Measurements from ENCODE around the gene ABHD8. TPM values are rescaled to one million over a fixed set of nuclear protein-coding genes. Genes with fewer than 3 reads are reported as not detected.

ABHD8 gene
- total RNA-seq, 1 experiment from 2014 or later: 13.2 TPM

DNA sequence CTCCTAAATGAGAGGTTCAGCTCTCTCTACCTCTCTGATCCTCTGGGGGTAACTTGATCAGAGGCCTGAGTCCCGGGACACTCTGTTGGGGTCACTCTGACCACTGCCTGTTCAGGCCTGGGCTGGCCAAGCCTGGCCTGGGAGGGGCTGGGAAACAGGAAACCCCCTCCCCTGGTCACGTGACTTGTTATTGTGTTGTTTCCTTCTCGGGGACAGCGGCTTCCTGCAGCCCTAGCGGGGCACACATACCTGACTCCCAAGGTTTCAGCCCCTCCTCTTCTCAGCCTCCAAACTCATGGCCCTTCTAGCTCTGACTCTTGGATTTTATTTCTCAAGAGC, 38.6 kb downstream of the ABHD8 start, which contains the start of gene USHBP1 (continued):
- TF ChIP-seq, protein P1, sequence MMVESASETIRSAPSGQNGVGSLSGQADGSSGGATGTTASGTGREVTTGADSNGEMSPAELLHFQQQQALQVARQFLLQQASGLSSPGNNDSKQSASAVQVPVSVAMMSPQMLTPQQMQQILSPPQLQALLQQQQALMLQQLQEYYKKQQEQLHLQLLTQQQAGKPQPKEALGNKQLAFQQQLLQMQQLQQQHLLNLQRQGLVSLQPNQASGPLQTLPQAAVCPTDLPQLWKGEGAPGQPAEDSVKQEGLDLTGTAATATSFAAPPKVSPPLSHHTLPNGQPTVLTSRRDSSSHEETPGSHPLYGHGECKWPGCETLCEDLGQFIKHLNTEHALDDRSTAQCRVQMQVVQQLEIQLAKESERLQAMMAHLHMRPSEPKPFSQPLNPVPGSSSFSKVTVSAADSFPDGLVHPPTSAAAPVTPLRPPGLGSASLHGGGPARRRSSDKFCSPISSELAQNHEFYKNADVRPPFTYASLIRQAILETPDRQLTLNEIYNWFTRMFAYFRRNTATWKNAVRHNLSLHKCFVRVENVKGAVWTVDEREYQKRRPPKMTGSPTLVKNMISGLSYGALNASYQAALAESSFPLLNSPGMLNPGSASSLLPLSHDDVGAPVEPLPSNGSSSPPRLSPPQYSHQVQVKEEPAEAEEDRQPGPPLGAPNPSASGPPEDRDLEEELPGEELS (CRISPR knock-in tag; IDR thresholded peaks at IDR 0.05): peak; percentile 15; the same call in 1 of the 2 replicates
- TF ChIP-seq FOXK1 (CRISPR knock-in tag; IDR thresholded peaks at IDR 0.05): peak; percentile 87; the same call in 1 of the 2 replicates
- no peak for TF ChIP-seq JAZF1 (CRISPR knock-in tag; IDR thresholded peaks at IDR 0.05)
- peak; percentile 79 for TF ChIP-seq ZNF121 (CRISPR knock-in tag; IDR thresholded peaks at IDR 0.05)

DNA sequence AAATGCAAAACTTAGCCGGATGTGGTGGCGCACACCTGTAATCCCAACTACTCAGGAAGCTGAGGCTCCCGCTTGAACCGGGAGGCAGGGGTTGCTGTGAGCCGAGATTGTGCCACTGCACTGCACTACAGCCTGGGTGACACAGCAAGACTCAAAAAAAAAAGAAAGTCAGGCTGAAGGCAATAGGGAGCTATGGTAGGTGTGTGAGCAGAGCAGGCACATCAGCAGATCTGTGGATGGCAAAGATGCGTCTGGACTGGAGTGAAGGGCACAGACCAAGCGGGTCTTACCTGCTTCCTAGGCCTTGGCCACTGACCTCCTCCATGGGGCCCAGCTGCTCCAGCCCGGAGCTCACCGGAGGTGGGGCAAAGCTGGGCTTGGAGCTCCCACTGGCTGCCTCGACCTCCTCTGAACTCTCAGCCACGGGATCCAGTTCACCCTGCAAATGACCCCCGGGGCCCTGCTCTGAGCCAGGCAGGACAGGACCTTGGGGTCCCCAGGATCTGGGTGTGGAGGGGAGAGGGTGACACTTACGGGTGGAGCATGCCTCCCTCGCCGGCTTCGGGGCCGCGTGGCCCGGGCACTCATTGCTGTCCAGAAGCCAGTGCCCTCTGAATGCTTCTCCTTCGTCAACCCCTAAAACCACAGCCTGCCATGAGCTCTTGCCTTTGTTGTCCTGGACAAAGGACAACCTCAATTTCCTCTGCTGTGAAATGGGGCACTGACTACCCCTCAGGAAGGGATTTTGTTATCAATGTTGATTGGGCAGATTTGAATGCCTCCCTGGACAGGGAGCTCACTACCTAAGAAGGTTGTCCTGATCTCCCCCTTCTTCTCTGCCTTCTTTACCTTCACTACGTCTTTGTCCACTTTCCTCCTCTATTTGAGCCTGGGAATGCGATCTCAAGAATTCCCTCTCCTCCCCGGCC, 39.2 kb downstream of the ABHD8 start:
- POLR2A ChIA-PET: interaction anchor here (1.8 to 3.9 kb wide), 3 partner anchors 16 to 49 kb away, joined by 5 to 11 read pairs (median 5); partner anchors contain the start of genes OCEL1 and USE1
- Mint-ChIP-seq H3K36me3 (peaks cover 16% of the 10 kb centered on the region), H3K27me3 (ENCODE audit: low read depth) (peaks cover 7% of the 10 kb centered on the region), H3K9me3 (peaks cover 12% of the 10 kb centered on the region), H3K4me1 (peaks cover 25% of the 10 kb centered on the region), H3K4me3 (peak overlapping the region; percentile 61), H3K27ac (peak overlapping the region; percentile 100)
- CTCF ChIA-PET: interaction anchor here (0.5 to 1.8 kb wide), 5 partner anchors 9 to 59 kb away, joined by 3 to 8 read pairs (median 5); no protein-coding TSS in a partner anchor
- TF ChIP-seq, protein P2, sequence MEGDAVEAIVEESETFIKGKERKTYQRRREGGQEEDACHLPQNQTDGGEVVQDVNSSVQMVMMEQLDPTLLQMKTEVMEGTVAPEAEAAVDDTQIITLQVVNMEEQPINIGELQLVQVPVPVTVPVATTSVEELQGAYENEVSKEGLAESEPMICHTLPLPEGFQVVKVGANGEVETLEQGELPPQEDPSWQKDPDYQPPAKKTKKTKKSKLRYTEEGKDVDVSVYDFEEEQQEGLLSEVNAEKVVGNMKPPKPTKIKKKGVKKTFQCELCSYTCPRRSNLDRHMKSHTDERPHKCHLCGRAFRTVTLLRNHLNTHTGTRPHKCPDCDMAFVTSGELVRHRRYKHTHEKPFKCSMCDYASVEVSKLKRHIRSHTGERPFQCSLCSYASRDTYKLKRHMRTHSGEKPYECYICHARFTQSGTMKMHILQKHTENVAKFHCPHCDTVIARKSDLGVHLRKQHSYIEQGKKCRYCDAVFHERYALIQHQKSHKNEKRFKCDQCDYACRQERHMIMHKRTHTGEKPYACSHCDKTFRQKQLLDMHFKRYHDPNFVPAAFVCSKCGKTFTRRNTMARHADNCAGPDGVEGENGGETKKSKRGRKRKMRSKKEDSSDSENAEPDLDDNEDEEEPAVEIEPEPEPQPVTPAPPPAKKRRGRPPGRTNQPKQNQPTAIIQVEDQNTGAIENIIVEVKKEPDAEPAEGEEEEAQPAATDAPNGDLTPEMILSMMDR (IDR thresholded peaks at IDR 0.05): no peak
- TF ChIP-seq SP1 (CRISPR knock-in tag; conservative IDR thresholded peaks at IDR 0.05) (0 out of 2 replicates have a peak, but pooled peaks have one; percentile 30), GTF2I (CRISPR knock-in tag; conservative IDR thresholded peaks at IDR 0.05) (peak; percentile 88)
- TF ChIP-seq, protein P3, sequence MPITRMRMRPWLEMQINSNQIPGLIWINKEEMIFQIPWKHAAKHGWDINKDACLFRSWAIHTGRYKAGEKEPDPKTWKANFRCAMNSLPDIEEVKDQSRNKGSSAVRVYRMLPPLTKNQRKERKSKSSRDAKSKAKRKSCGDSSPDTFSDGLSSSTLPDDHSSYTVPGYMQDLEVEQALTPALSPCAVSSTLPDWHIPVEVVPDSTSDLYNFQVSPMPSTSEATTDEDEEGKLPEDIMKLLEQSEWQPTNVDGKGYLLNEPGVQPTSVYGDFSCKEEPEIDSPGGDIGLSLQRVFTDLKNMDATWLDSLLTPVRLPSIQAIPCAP (CRISPR knock-in tag; IDR thresholded peaks at IDR 0.05): no peak
- TF ChIP-seq, protein P4, sequence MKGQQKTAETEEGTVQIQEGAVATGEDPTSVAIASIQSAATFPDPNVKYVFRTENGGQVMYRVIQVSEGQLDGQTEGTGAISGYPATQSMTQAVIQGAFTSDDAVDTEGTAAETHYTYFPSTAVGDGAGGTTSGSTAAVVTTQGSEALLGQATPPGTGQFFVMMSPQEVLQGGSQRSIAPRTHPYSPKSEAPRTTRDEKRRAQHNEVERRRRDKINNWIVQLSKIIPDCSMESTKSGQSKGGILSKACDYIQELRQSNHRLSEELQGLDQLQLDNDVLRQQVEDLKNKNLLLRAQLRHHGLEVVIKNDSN (CRISPR knock-in tag; IDR thresholded peaks at IDR 0.05): no peak
- TF ChIP-seq, protein P1 (CRISPR knock-in tag; IDR thresholded peaks at IDR 0.05): peak; percentile 2; the same call in 1 of the 2 replicates
- ATAC-seq (no peak), DNase-seq (ENCODE audit: low spot score) (no peak)

DNA sequence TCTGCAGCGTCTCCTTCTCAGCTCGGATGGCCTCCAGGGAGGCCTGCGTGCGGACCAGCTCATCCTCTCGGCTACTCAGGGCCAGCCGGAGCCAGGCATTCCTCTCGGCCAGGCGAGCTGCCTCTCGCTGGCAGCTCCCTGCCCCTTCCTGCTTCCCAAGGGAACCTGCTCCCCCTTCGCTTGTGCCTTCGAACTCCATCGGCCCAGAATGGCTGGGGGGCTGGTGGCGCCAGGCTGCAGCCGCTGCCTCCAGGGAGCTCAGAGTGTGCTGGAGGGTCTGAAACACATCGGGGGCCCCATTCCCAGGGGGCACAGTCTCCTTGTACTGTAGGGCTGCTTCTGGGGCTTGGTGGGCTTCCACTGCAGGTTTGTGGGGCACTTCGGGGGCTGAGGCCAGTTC, 40.7 kb downstream of the ABHD8 start:
- no peak overlapping the region for H3K4me3 Mint-ChIP-seq
- no peak overlapping the region for H3K27ac Mint-ChIP-seq
- ChIA-PET POLR2A (interaction anchor here (1.8 kb wide), 1 partner anchor 47 kb away, joined by 5 read pairs; the partner anchor contains the start of gene USE1), CTCF (interaction anchor here (1.1 to 4.2 kb wide), 3 partner anchors 19 to 57 kb away, joined by 3 to 29 read pairs (median 4); partner anchors contain the start of gene ANKLE1)
- peaks cover 30% of the 10 kb centered on the region for H3K36me3 Mint-ChIP-seq
- ATAC-seq (no peak), DNase-seq (ENCODE audit: low spot score) (no peak)
- peaks cover 7% of the 10 kb centered on the region for H3K27me3 Mint-ChIP-seq (ENCODE audit: low read depth)
- H3K4me1 Mint-ChIP-seq: peaks cover 23% of the 10 kb centered on the region
- H3K9me3 Mint-ChIP-seq: peaks cover 12% of the 10 kb centered on the region
- no peak for TF ChIP-seq JUN (CRISPR knock-in tag; IDR thresholded peaks at IDR 0.05)
- no peak for TF ChIP-seq ESRRA (CRISPR knock-in tag; IDR thresholded peaks at IDR 0.05; ENCODE audit: borderline replicate concordance)
- TF ChIP-seq, protein P5, sequence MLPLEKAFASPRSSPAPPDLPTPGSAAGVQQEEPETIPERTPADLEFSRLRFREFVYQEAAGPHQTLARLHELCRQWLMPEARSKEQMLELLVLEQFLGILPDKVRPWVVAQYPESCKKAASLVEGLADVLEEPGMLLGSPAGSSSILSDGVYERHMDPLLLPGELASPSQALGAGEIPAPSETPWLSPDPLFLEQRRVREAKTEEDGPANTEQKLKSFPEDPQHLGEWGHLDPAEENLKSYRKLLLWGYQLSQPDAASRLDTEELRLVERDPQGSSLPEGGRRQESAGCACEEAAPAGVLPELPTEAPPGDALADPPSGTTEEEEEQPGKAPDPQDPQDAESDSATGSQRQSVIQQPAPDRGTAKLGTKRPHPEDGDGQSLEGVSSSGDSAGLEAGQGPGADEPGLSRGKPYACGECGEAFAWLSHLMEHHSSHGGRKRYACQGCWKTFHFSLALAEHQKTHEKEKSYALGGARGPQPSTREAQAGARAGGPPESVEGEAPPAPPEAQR (CRISPR knock-in tag; IDR thresholded peaks at IDR 0.05): no peak
- no peak for TF ChIP-seq IRF2 (CRISPR knock-in tag; IDR thresholded peaks at IDR 0.05; ENCODE audit: borderline replicate concordance, low read depth)
- TF ChIP-seq ZNF121 (CRISPR knock-in tag; IDR thresholded peaks at IDR 0.05): no peak
- TF ChIP-seq ZNF423 (CRISPR knock-in tag; IDR thresholded peaks at IDR 0.05): no peak
- no peak for TF ChIP-seq NFYB (CRISPR knock-in tag; conservative IDR thresholded peaks at IDR 0.05; ENCODE audit: low read depth)
- TF ChIP-seq, protein P6, sequence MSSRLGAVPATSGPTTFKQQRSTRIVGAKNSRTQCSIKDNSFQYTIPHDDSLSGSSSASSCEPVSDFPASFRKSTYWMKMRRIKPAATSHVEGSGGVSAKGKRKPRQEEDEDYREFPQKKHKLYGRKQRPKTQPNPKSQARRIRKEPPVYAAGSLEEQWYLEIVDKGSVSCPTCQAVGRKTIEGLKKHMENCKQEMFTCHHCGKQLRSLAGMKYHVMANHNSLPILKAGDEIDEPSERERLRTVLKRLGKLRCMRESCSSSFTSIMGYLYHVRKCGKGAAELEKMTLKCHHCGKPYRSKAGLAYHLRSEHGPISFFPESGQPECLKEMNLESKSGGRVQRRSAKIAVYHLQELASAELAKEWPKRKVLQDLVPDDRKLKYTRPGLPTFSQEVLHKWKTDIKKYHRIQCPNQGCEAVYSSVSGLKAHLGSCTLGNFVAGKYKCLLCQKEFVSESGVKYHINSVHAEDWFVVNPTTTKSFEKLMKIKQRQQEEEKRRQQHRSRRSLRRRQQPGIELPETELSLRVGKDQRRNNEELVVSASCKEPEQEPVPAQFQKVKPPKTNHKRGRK (CRISPR knock-in tag; IDR thresholded peaks at IDR 0.05; ENCODE audit: borderline replicate concordance): no peak
- TF ChIP-seq FOXP1 (CRISPR knock-in tag; IDR thresholded peaks at IDR 0.05; ENCODE audit: borderline replicate concordance): no peak
- TF ChIP-seq TCF7 (CRISPR knock-in tag; IDR thresholded peaks at IDR 0.05; ENCODE audit: low read depth): no peak

All from WTC11 (cell line).